Left ventricle myocardium inferior (tissue), 1 donor: ENCODE data around the gene ITPRIPL1. TPM values are rescaled to one million over a fixed set of nuclear protein-coding genes. Genes with fewer than 3 reads are reported as not detected.

Experiments used
- DNase-seq: peaks from one replicate; pipeline ENCODE4 v3.0.0-alpha.2; 2020
- H3K27ac ChIP-seq: fragments of 200-600 bp; replicated peaks from 2 replicates; pipeline ENCODE4 v1.8.0; 2021
- H3K27me3 ChIP-seq: fragments of 200-600 bp; 2 replicates; pipeline ENCODE4 v1.8.0; 2021; ENCODE audit warnings: low read depth
- H3K36me3 ChIP-seq: fragments of 200-600 bp; 2 replicates; pipeline ENCODE4 v1.8.0; 2021
- H3K4me1 ChIP-seq: fragments of 200-600 bp; 2 replicates; pipeline ENCODE4 v1.8.0; 2021
- H3K4me3 ChIP-seq: fragments of 200-600 bp; 2 replicates; pipeline ENCODE4 v1.8.0; 2021; ENCODE audit warnings: mild to moderate bottlenecking, moderate library complexity
- H3K9me3 ChIP-seq: fragments of 200-600 bp; replicated peaks from 2 replicates; pipeline ENCODE4 v1.8.0; 2021
- intact Hi-C: fragments of 100-400 bp; cut with micrococcal nuclease; formaldehyde crosslinking; loops from one replicate; pipeline ENCODE4 v1.11.0; 2022
- total RNA-seq: library from RNA; stranded (reverse); fragmentation: NEBNext Ultra II Directional; extraction: Animal tissue kit (Norgen Biotek cat#: 25700); gene quantifications from one replicate; pipeline ENCODE4 v1.2.1, GENCODE V29; 2021
- TF ChIP-seq, protein P1 (sequence below): fragments of 200-600 bp; IDR thresholded peaks from 2 replicates; pipeline ENCODE4 v1.8.0; 2021; ENCODE audit warnings: antibody characterized with exemption, mild to moderate bottlenecking, borderline replicate concordance
- donor health status: DM: no; HTN: yes; CAD: no; lungs with severe emphysema.

ITPRIPL1 gene
- total RNA-seq, 1 donor from 2014 or later: 0.47 TPM

DNA sequence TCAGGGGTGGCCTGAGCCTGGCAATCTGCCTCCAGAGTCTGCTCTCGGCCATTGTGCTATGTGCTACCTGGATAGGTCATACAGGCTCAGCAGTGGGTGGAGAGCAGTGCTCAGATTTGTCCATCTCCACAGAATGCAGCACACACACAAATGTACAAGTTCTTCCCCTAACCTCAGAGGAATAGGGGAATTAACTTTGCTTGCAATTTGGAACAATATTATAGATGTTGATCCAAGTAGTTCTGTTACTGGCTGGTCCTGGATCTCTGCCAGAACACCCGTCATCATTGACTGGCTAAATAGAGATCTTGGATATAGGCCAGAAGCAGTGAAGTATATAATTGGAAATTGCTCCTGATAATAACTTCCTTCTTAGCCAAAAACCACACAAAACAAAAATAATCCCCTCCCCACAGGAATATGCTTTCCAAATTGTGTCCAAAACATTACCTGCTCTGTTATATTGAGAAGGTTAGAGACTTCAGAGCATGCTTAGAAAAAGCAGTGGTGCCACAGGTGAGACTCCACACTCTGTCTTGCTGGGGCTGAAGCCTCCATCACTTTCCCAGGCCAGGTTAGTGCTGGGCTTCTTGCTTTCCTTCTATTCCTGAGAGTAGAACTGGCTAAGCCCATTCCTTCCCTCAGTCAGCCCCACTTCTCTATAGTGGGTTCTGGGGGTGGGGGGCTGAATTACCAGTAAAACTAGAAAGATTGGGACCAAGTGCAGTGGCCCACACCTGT lies 49.3 kb downstream of the ITPRIPL1 start:
- Histone ChIP-seq H3K4me1 (peaks cover 15% of the 10 kb centered on the region), H3K36me3 (no peaks in the 10 kb centered on the region), H3K27ac (peak overlapping the region; percentile 43), H3K9me3 (peaks cover 25% of the 10 kb centered on the region), H3K4me3 (no peak overlapping the region), H3K27me3 (no peaks in the 10 kb centered on the region)
- intact Hi-C loops: no loop called here
- TF ChIP-seq, protein P1, sequence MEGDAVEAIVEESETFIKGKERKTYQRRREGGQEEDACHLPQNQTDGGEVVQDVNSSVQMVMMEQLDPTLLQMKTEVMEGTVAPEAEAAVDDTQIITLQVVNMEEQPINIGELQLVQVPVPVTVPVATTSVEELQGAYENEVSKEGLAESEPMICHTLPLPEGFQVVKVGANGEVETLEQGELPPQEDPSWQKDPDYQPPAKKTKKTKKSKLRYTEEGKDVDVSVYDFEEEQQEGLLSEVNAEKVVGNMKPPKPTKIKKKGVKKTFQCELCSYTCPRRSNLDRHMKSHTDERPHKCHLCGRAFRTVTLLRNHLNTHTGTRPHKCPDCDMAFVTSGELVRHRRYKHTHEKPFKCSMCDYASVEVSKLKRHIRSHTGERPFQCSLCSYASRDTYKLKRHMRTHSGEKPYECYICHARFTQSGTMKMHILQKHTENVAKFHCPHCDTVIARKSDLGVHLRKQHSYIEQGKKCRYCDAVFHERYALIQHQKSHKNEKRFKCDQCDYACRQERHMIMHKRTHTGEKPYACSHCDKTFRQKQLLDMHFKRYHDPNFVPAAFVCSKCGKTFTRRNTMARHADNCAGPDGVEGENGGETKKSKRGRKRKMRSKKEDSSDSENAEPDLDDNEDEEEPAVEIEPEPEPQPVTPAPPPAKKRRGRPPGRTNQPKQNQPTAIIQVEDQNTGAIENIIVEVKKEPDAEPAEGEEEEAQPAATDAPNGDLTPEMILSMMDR: no peak
- DNase-seq: peak; percentile 56

Other genes with a start within 250 kb of the ITPRIPL1 start
- gene ADRA2B, start 208.7 kb upstream of the ITPRIPL1 start, total RNA-seq: 2.9 TPM
- gene ASTL, start 186.8 kb upstream of the ITPRIPL1 start, total RNA-seq: not detected
- 0.82 TPM for gene DUSP2, start 179.9 kb upstream of the ITPRIPL1 start, total RNA-seq
- gene STARD7, start 116.5 kb upstream of the ITPRIPL1 start, total RNA-seq: 174 TPM
- 85.7 TPM for gene TMEM127, start 59.3 kb upstream of the ITPRIPL1 start, total RNA-seq
- gene CIAO1, start 59.1 kb upstream of the ITPRIPL1 start, total RNA-seq: 68.6 TPM
- gene SNRNP200, start 19.8 kb upstream of the ITPRIPL1 start, total RNA-seq: 54.8 TPM
- gene NCAPH, start 10.4 kb downstream of the ITPRIPL1 start, total RNA-seq: 0.69 TPM
- not detected for gene NEURL3, start 180.0 kb downstream of the ITPRIPL1 start, total RNA-seq
- gene ARID5A, start 211.4 kb downstream of the ITPRIPL1 start, total RNA-seq: 17.3 TPM